WTC11 (cell line): Measurements from ENCODE around the gene GPR27.

ENCODE experiments used
- ATF3 ChIP-seq: sonication (generic); formaldehyde crosslinking; conservative IDR thresholded peaks from 2 replicates; pipeline ENCODE4 v1.8.1; 2022; ENCODE audit warnings: mild to moderate bottlenecking, missing genetic modification reagents
- ATF6 ChIP-seq: sonication (generic); formaldehyde crosslinking; IDR thresholded peaks from 2 replicates; pipeline ENCODE4 v1.8.1; 2023; ENCODE audit warnings: mild to moderate bottlenecking, missing genetic modification reagents
- CTCF ChIP-seq: fragments of 200-600 bp; IDR thresholded peaks from 2 replicates; pipeline ENCODE4 v1.8.0; 2022; ENCODE audit warnings: antibody characterized with exemption
- FOXP1 ChIP-seq: sonication (generic); formaldehyde crosslinking; IDR thresholded peaks from 2 replicates; pipeline ENCODE4 v1.8.0; 2022; ENCODE audit warnings: missing genetic modification reagents, mild to moderate bottlenecking, moderate library complexity, borderline replicate concordance
- NFYB ChIP-seq: sonication (generic); formaldehyde crosslinking; conservative IDR thresholded peaks from 2 replicates; pipeline ENCODE4 v1.8.0; 2022; ENCODE audit warnings: low read depth, missing genetic modification reagents
- NR2C2 ChIP-seq: sonication (generic); formaldehyde crosslinking; IDR thresholded peaks from 2 replicates; pipeline ENCODE4 v1.8.0; 2022; ENCODE audit warnings: mild to moderate bottlenecking, missing genetic modification reagents
- NR3C1 ChIP-seq: sonication (generic); formaldehyde crosslinking; conservative IDR thresholded peaks from 2 replicates; pipeline ENCODE4 v1.8.1; 2023; ENCODE audit warnings: low read depth, mild to moderate bottlenecking, missing genetic modification reagents
- RELA ChIP-seq: sonication (generic); formaldehyde crosslinking; IDR thresholded peaks from 2 replicates; pipeline ENCODE4 v1.8.1; 2022; ENCODE audit warnings: missing genetic modification reagents, mild to moderate bottlenecking, borderline replicate concordance
- SMAD3 ChIP-seq: sonication (generic); formaldehyde crosslinking; IDR thresholded peaks from 2 replicates; pipeline ENCODE4 v1.8.0; 2022; ENCODE audit warnings: missing genetic modification reagents, mild to moderate bottlenecking, borderline replicate concordance
- STAT6 ChIP-seq: sonication (generic); formaldehyde crosslinking; conservative IDR thresholded peaks from 2 replicates; pipeline ENCODE4 v1.8.1; 2023; ENCODE audit warnings: mild to moderate bottlenecking, low read depth, missing genetic modification reagents, moderate library complexity
- USF2 ChIP-seq: sonication (generic); formaldehyde crosslinking; IDR thresholded peaks from 2 replicates; pipeline ENCODE4 v1.8.1; 2023; ENCODE audit warnings: mild to moderate bottlenecking, missing genetic modification reagents, moderate library complexity
- ZNF232 ChIP-seq: sonication (generic); formaldehyde crosslinking; IDR thresholded peaks from 2 replicates; pipeline ENCODE4 v1.8.0; 2022; ENCODE audit warnings: mild to moderate bottlenecking, missing genetic modification reagents

GRCh38 chr3:71754610-71755253 is 1.1 kb downstream of the GPR27 start:
- no peak for TF ChIP-seq CTCF
- TF ChIP-seq SMAD3 (CRISPR knock-in tag) = no peak
- TF ChIP-seq RELA (CRISPR knock-in tag) = no peak
- TF ChIP-seq NFYB (CRISPR knock-in tag) = no peak
- no peak for TF ChIP-seq NR3C1 (CRISPR knock-in tag)
- no peak for TF ChIP-seq NR2C2 (CRISPR knock-in tag)
- TF ChIP-seq USF2 (CRISPR knock-in tag) = no peak
- TF ChIP-seq ZNF232 (CRISPR knock-in tag) = no peak
- no peak for TF ChIP-seq ATF3 (CRISPR knock-in tag)
- TF ChIP-seq STAT6 (CRISPR knock-in tag) = no peak
- TF ChIP-seq ATF6 (CRISPR knock-in tag) = no peak
- TF ChIP-seq FOXP1 (CRISPR knock-in tag) = no peak
